ENCODE data around the gene VSIG10L.

Gene VSIG10L

DNA sequence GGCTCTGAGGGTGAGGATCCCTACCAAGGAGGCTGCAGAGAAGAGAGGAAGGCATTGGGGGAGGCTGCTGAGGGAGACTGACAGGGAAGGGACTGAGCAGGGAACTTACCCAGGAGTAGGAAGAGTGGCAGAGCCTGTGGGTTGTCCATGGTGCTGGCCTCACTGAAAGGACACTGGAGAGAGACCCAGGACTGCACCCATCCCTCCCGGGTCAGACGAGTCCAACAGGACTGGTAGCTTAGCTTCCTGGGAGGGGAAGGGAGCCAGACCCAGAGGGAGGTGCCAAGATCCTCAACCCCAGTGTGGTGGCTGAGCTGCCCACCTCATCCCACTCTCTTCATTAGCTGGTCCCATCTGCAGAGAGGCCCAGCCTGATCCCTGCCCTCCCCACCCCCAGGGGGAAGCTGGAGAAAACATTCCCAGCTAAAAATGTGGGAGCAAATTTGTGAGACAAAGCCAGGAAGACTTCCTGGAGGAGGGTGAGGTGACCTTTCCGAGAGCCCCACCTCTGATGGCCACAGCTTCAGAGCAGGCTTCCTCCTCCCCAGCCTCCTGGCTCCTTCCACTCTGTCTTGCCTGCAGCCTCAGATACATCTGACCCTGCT lies at the start of gene VSIG10L:
Gene VSIG10L (minus strand): TSS at position 164 of the 605 bp plus-strand sequence. CDS start 15 bp downstream, at position 149.
- no peak for DNase-seq

DNA sequence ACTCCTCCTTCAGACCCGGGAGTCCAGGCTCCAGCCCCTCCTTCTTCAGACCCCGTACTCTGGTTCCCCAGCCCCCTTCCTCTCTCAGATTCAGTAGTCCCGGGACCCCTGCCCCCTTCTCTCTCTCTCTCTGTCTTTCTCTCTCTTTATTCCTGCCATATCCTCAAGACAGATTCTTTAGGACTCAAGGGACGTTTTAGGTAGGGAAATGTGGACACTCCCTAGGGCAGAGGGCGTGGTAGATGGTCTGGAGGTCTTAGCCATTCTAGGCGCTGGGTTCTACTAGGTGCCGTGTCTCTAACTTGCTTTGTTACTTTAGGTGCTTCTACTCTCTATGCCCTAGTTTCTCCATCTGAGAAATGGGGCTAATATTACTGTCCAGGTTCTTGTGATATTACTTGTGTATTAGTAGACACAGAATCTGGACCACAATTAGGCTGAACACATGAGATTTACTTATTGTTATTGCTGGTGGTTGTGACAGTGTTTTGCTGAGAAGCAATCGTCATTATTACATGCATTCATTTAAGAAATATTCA lies 49.2 kb upstream of the VSIG10L start:
- DNase-seq, result no peak

DNA sequence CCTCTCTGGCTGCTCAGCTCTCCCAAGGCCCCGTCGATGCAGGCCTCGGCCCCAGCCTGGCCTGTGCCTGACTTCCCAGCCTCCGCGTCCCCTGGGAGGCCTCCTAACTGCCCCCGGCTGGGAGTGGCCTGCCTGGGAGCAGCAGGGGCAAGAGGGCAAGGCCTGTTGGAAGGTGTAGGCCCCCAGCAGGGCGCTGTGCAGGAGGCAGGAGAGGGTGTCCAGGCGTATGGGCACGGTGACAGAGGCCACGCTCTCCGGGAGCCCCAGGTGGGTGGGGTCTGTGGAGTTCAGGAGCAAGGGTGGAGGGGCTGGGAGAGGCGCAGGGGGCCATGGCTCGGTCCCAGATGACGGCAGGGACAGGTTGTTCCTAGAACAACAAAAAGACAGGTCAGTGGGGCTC lies 47.2 kb upstream of the VSIG10L start:
- no peak for DNase-seq

DNA sequence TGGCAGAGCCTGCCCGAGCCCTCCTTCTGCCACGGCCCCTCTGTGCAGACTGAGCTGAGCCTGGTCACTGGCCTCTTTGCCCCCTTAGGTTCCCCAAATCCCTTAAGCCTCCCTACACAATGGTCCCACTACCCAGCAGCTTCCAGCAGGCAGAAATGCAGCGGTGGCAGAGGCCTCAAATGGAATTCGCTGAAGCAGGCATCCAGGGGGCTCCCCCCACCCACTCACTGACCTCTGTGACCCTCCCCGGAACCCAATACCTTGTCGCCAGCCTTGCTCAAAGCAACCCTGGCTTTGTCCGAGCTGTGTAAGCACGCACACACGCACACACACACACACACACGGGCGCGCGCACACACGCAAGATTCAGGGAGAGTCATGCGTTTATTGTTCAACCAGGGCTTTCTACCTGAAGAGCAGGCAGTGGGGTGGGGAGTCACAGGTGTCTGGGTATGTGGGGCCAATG lies 46.0 kb upstream of the VSIG10L start, which contains the start of gene LIM2:
Gene LIM2 (minus strand): TSS at position 51 of the 466 bp plus-strand sequence. CDS start 531 bp downstream, outside the sequence.
- no peak for DNase-seq

DNA sequence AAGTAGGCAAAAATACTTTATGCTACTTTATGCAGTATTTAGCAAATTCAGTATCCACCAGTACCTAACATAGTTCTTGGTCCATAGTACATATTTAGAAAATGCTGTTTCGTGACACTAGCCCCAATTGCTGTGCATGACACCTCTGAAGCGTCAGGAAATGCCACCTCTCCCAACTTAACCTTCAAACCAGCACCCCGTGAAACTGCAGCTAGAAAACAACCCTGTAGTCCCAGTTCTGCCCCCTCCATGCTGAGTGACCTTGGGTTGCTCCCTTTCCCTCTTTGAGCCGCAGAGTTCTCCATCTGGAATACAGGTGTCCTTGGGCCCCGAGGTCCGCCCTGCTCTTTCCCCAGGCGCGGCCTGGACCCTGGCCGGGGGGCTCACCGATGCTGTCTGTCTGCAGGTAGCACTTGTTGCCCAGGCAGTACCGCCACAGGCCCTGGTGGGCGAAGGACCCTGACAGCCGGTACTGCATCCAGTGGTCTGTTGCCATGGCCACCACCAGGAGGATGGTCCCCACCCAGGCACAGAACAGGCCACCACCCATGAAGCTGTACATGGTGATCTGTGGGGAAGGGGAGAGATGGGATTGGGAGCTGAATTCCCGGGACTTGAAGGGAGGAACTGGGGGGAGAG lies 45.1 kb upstream of the VSIG10L start:
- DNase-seq, result no peak

DNA sequence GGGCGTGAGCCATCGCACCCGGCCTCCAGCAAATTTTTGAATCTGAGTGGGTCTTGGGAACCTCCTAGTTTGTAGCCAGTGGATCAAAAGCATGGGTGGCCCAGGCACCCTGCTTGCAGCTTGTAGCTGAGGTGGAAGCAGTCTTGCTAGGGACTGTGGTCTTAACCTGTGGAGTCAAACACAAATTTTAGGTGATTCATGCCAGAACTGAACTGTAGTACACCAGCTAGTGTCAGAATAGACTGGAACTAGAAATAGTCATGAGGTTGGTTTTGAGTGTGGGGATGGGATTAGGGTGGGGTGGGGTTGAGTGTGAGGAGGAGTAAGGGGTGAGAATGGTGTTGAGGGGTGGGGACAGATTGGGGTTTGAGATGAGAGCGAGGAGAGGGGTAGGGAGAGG lies 40.1 kb upstream of the VSIG10L start:
- no peak for DNase-seq

DNA sequence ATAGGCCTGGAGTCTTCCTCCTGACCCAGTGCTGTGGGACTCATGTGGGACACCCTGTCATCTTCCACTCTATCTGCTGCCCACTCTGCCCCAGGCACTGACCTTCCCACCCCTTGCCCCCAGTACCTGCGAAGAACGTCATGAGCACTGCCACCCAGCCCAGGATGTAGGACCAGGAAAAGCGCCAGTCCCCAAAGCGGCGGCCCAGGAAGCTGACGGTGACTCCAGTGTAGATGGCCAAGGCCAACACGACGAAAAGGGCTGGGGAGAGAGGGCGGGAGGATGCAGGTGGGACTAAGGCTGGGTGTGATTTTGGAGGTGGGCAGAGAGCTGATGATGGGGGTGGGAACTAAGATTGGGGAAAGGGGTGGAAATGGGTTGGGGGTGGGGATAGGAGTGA lies 38.4 kb upstream of the VSIG10L start:
- DNase-seq, result no peak

DNA sequence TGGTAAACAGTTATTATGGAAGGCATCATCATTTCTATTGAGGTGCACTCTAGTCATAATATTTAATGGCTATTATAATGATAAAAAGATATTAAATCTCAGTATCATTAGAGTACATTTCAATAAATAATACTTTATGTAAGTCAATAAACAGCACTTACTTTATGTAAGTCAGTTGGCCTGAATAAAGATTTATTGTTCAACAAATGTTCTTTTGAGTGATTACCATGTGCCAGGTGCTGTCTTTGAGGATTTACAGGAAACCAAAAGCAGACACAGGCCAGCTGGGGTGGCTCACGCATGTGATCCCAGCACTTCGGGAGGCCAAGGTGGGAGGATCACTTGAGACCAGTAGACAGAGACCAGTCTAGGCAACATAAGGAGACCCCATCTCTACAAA lies 35.5 kb upstream of the VSIG10L start:
- DNase-seq, result no peak

DNA sequence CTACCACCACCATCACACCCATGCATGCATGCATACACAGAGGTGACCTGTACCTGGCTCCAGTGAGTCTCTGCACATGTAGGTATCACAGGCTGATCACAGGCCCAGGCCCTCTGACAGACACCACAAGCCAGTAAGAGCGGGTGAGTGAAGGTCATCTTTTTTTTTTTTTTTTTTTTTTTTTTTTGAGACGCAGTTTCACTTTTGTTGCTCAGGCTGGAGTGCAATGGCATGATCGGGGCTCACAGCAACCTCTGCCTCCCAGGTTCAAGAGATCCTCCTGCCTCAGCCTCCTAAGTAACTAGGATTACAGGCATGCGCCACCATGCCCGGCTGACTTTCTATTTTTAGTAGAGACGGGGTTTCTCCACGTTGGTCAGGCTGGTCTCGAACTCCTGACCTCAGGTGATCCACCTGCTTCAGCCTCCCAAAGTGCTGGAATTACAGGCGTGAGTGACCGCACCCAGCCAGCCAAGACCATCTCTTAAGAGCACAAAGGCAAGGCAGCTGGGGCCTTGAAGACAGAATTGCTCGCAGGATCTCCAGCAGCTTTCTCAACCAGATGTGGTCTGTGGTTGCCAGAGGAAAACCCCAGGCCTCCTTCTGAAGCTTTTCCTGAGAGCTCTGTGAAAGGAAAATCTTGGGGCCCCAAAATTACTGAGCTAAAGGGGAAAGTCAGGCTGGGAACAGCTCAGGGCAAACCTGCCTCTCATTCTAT lies 33.7 kb upstream of the VSIG10L start:
- DNase-seq, result no peak

DNA sequence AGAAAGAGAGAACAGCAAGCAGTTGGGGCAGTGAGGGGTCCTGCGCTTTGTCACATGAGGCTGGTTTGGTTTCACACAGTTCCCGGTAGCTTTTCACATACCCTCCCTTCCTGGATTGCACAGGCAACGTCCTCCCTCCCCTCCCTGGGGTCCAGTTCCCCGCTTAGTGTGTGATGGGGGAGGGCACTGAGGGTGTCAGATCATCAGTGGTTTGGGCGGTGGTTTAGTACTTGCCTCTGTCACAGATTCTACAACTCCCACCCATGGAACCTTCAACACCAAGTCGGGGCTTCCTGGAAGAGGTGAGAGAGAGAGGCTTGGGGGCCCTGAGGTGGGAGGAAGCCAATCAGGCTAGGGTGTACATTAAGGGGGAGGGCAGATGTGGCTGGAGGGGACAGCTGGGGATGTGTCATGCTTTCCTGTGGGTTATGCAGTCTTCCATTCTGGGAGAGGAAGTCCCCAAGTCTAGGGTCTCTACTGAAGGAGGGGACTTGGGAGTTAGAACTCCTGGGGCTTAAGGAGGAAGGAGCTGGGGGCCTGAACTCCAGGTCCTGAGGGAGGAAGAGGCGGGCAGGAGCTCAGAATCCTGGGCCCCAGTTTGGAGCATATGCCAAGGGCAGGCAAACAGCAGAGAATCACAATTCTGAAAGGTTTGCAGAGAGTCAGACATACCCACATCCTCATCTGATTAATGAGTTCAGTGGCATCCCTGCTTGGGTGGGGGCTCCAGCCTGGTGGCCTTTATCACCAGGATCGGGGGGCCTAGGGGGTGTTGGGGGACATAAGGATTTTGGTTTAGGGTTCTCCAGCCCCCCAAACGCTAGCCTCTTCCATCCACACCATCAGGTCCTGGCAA lies 30.9 kb upstream of the VSIG10L start, which contains the start of gene NKG7:
Gene NKG7 (minus strand): TSS at position 6 of the 856 bp plus-strand sequence. CDS start 119 bp downstream, outside the sequence.
- no peak for DNase-seq

DNA sequence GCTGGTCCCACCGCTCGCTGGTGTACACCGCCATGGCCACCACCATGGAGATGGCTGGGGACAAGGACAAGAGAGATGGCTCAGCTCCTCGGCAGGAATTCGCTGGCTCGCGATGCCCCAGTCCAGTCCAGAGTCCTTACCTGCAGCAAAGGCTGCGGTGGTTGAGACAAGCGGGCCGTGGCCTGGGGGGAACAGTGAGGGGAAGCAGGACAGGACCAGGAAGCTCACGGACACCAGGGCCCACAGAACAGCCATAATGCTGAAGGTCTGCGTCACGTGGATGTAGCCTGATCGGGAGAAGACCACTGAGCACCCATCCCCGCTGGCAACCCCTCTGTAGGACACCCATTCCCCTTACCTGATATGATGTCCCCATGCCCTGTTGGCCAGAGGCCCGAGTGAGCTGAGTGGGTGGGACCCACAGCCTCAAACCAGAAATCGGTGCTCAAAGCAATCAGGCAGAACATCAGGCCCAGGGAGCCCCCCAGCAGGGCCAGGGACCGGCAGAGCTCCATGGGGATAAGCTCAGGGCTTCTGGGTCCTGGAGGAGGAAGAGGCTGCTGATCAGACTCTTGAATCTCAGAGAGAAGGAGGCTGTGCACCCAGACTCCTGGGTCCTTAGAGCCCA lies 30.2 kb upstream of the VSIG10L start:
- no peak for DNase-seq

DNA sequence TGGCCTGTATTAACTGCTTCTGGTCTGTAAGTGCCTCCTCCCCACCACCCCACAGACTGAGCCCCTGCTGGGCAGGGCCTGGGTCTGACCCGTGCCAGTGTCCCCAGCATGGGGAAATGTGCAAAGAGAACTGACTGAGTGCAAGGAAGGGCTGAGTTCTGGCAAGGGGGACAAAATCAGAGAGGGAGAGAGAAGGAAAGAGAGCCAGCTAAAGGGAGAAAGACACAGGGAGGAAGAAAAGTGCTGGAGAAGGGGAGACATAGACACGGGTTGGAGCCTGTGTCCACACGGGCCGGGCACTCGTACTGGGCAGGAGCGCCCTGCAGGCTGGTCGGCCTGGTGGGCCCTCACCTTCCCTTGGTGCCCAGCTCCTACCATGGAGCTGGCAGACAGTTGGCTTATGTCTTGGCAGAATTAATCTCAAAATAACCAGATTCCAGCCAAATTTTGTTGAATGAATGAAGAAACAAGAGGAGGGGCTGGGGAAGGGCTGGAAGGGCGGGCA lies 29.3 kb upstream of the VSIG10L start:
- no peak for DNase-seq

DNA sequence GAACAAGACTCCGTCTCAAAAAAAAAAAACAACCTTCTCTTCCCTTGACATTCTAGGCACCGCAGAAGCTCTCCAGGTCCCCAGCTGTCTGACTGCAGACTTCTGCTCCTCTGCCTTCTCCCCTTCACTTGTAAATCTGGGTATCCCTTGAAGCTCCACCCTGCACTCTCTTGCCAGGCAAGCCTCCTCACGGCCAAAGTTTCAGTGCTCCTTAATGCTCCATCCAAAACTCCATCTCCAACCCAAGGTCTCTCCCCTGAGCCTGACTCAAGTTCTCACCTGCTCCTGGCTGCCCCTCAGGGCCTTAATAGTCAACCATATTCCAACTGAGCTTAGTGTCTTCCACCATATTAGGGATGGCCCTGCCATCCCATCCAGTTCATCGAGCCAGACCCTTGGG lies 28.3 kb upstream of the VSIG10L start:
- DNase-seq, result no peak

DNA sequence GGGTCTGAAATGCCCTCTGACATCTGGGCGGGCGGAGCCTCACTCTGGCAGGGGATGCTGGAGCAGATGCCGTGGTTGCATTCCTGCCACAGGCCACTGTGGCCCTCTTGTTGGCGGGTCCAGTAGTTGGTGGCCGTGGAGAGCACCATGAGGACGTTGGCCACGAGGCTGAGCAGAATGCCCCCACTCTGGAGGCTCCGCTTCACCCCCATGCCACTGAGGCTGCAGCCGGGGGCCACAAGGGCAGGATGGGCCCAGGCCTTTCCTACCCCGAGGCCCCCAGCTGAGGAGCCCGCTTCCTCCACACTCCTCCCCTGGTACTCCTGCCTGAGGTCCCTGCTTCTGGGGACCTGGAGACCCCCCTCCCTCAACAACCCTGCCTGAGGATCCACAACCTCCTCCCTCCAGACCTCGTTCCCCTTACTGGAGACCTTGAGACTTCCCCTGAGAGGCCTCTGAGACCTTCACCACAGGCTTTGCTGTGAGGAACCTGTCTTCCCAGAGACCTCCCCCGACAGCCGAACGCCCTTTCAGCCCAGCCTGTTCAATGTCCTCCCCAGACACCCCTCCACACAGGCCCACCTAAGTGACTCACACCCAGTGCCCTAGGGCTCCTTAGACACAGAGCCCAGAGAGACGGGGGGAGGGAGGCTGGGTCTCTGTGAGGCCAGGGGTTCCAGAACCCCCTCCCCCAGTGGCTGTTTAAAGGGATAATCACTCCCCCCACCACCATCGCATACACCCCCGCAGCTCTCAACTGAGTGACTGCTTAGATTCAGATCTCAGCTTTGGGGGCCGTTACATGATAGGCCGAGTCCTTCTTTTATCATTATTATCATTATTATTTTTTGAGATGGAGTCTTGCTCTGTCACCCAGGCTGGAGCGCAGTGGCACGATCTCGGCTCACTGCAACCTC lies 26.7 kb upstream of the VSIG10L start, which contains the start of gene CLDND2:
Gene CLDND2 (minus strand): TSS at position 638 of the 917 bp plus-strand sequence. CDS start 426 bp downstream, at position 212.
- no peak for DNase-seq

DNA sequence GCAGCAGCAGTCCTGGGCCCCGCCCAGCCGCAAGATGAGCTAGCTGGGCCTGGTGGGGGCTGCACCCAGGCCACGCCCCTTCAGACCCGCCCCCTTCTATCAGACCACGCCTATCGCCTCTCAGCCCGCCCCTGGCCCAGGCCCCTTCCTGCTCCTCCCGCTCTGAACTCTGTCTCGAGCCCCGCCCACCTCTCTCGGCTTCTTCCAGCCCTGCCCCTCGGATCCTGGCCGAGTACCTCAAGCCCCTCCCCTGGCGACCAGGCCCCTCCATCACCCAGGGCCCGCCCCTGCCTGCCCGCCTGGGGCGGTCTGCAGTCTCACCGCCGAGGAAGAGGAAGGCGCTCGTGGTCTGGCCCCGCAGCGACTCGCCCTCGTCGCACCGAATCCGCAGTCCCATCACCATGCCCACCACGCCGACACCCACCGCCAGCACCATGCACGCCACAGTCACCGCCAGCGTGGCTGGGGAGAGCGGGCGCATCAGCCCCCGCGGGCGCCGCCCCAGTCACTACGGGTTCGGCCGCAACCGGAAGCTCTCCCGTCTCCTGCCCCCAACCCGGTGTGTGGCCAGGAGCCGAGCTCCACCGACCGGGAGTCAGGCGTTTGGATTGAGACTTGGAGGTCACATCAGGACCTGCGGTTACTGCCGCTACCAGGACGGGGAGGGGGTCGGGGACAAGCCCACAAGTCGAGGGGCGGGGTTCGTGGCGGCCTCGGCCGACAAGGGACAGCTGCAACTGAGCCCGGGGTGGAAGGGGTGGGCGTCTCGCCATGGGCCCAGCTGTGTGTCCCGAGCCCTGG lies 25.8 kb upstream of the VSIG10L start:
- peak; percentile 42 for DNase-seq

DNA sequence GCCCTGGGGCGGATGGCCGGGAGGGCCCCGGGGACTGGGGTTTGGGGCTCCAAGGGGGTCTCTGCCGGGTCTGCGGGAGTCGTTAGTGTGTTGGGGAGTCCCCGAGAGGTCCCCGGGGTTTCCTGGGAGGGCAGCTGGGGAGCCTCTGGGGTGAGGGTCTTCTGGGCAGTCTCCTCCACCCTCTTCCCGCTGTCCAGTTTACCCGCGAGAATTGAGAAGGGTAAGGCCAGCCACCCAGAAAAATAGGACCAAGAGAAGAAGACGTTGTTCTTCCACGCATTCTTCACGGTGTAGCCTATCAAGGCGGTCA lies 25.3 kb upstream of the VSIG10L start:
- no peak for DNase-seq

DNA sequence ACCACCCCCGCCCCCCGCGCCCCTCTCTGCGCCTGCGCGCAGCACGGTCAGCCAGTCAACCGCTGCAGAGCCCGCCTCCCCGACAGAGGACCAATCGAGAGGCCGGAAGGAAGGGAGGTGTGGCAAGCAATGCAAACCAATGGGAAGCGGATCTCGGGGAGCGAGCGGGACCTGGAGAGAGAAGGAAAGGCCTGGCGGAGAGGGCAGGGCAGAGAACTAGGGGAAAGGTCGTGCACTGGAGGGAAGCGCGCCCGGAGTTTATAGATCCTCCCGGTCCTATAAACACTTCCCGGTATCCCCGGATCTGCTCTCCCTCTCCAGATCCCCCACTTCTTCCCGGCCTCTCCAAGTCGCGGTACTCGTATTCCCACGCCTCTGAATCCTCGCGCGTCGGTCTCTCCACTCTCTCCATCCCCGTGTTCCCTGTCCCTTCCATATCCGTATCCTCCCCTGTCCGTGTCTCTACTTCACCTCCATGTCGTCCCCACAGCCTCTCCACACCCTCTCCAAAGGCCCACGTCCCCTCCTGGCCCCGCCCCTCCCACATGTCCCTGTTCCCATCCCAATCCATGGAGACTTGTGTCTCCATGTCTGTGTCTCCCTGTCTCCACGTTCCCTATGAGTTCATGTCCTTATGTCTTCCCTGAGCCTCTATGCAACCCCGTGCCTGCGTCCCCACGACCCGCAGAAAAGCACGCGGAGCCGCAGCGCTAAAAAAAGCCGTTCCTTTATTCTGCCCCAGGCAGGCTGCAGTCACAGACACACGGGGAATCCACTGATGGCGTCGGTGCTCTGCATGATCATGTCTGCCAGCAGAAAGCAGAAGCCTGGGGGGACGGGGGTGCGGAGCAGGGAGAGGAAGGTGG lies 24.7 kb upstream of the VSIG10L start:
- DNase-seq, result peak; percentile 50

DNA sequence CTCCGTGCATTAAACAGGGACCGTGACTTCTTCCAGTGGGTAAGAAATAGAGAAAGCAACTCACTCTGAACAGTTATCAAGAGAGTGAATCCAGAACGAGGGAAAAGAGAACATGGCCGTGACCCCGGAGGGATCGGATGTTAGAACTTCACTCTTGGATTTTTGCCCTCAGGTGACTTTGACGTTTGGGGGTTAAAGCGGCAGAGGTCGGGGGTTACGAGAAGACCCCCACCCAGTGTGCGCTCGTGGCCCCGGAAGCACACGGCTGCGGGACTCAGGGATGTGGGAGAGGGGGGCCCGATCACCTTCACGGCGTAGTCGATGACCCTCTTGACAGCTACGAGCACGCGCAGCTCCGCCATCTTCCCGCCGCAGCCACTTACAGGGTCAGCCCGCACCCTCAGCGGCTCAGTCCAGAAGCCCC lies 24.0 kb upstream of the VSIG10L start, which contains the start of gene ETFB:
Gene ETFB (minus strand): TSS at position 424 of the 424 bp plus-strand sequence. CDS start 62 bp downstream, at position 362.
- no peak for DNase-seq
